SKM-1 (cell line): ENCODE data around the gene SEMA3D.
A peak's percentile ranks its signal among the peaks of the same experiment; 100 is the strongest.

Experiments
- DNase-seq: peaks from one replicate; lab custom pipeline; 2025; ENCODE audit not compliant: unreplicated experiment; lab: John Stamatoyannopoulos, UW

Gene SEMA3D

GRCh38 chr7:85039196-85039923 is 147.5 kb downstream of the SEMA3D start:
- DNase-seq = no peak

GRCh38 chr7:85038466-85038865 is 148.4 kb downstream of the SEMA3D start:
- no peak for DNase-seq

GRCh38 chr7:85033263-85033662 is 153.6 kb downstream of the SEMA3D start:
- DNase-seq = no peak

GRCh38 chr7:85031475-85031874 is 155.4 kb downstream of the SEMA3D start:
- no peak for DNase-seq

GRCh38 chr7:85030893-85031292 is 156.0 kb downstream of the SEMA3D start:
- peak; percentile 26 for DNase-seq

GRCh38 chr7:85025312-85025756 is 161.5 kb downstream of the SEMA3D start:
- no peak for DNase-seq

GRCh38 chr7:85023916-85024315 is 162.9 kb downstream of the SEMA3D start:
- DNase-seq = no peak

GRCh38 chr7:85023066-85023712 is 163.7 kb downstream of the SEMA3D start:
- DNase-seq = peak; percentile 22

GRCh38 chr7:85022064-85022697 is 164.7 kb downstream of the SEMA3D start:
- no peak for DNase-seq

- DNase-seq = no peak
These were observed 165.7 kb downstream of the SEMA3D start for GRCh38 chr7:85021101-85021704.

GRCh38 chr7:85019778-85020177 is 167.1 kb downstream of the SEMA3D start:
- DNase-seq = no peak

- DNase-seq = no peak
These were observed 167.7 kb downstream of the SEMA3D start for GRCh38 chr7:85019176-85019575.

GRCh38 chr7:85018498-85018897 is 168.4 kb downstream of the SEMA3D start:
- DNase-seq = no peak

GRCh38 chr7:85016286-85016685 is 170.6 kb downstream of the SEMA3D start:
- DNase-seq = no peak

GRCh38 chr7:85014936-85015660 is 171.8 kb downstream of the SEMA3D start:
- DNase-seq = no peak

GRCh38 chr7:85011127-85011526 is 175.7 kb downstream of the SEMA3D start:
- DNase-seq = no peak

- no peak for DNase-seq
These were observed 176.6 kb downstream of the SEMA3D start for GRCh38 chr7:85010306-85010705.

GRCh38 chr7:85006754-85007153 is 180.1 kb downstream of the SEMA3D start:
- DNase-seq = no peak

- DNase-seq = no peak
These were observed 182.5 kb downstream of the SEMA3D start for GRCh38 chr7:85004402-85004801.

- DNase-seq = no peak
These were observed 185.1 kb downstream of the SEMA3D start for GRCh38 chr7:85001495-85002345.
